CD4-positive, alpha-beta T cell (primary cell): ENCODE results near the gene TRABD2B. TPM values are rescaled to one million over a fixed set of nuclear protein-coding genes. Genes with fewer than 3 reads are reported as not detected.

Source experiments
- ATAC-seq: fragments of 200-7000 bp; cut with Tn5 transposase; one replicate; pipeline ENCODE4 v1.10.0; 2022; ENCODE audit warnings: mild to moderate bottlenecking; ENCODE audit not compliant: poor library complexity
- CTCF ChIA-PET: fragments of 350-600 bp; sonication (Branson Sonifier 250); formaldehyde crosslinking; loops from one replicate; lab custom pipeline; 2021; ENCODE audit warnings: antibody characterized with exemption, inconsistent platforms; lab: Charles Lee
- POLR2A ChIA-PET: fragments of 350-600 bp; sonication (Branson Sonifier 250); formaldehyde crosslinking; loops from one replicate; lab custom pipeline; 2021; ENCODE audit warnings: antibody characterized with exemption, inconsistent platforms; lab: Charles Lee
- DNase-seq, 14 experiments: peaks; one replicate each; pipeline ENCODE4 v3.0.0-alpha.2; 2013 to 2020; ENCODE audit warnings: mixed read lengths in 2 of 14
- H3K27ac ChIP-seq, 2 donors: one replicate each; pipeline versions ENCODE4 v1.5.1 to v1.7.0; 2013; ENCODE audit warnings: low read length in 2 of 2, low read depth in 1 of 2, mild to moderate bottlenecking in 1 of 2
- H3K27me3 ChIP-seq, 2 experiments: 1 replicate in 1 of 2; 2 replicates in 1 of 2; pipeline versions ENCODE4 v1.6.1 to v1.7.0; 2013; ENCODE audit warnings: low read length in 2 of 2, control low read depth in 1 of 2, mild to moderate bottlenecking in 1 of 2, moderate library complexity in 1 of 2; ENCODE audit not compliant: insufficient read depth in 2 of 2, control insufficient read depth in 1 of 2
- H3K36me3 ChIP-seq: one replicate; pipeline ENCODE4 v1.6.1; 2013; ENCODE audit warnings: low read length, control low read depth; ENCODE audit not compliant: insufficient read depth
- H3K4me1 ChIP-seq: one replicate; pipeline ENCODE4 v1.6.1; 2013; ENCODE audit warnings: low read length, control low read depth; ENCODE audit not compliant: insufficient read depth
- H3K4me3 ChIP-seq: one replicate; pipeline ENCODE4 v1.5.1; 2013; ENCODE audit warnings: mild to moderate bottlenecking, low read length, moderate library complexity
- H3K9me3 ChIP-seq, 2 experiments: 1 replicate in 1 of 2; 2 replicates in 1 of 2; pipeline versions ENCODE4 v1.6.1 to v1.7.0; 2013; ENCODE audit warnings: low read length in 2 of 2, mild to moderate bottlenecking in 2 of 2, control low read depth in 1 of 2, moderate library complexity in 1 of 2; ENCODE audit not compliant: control insufficient read depth in 1 of 2, insufficient read depth in 1 of 2
- H3K27ac Mint-ChIP-seq: one replicate; pipeline ENCODE4 v1.8.0; 2020; ENCODE audit warnings: mixed read lengths
- H3K27me3 Mint-ChIP-seq: one replicate; pipeline ENCODE4 v1.8.0; 2021; ENCODE audit warnings: mixed read lengths
- H3K36me3 Mint-ChIP-seq: one replicate; pipeline ENCODE4 v1.8.0; 2021; ENCODE audit warnings: low read depth, mixed read lengths
- H3K4me1 Mint-ChIP-seq: one replicate; pipeline ENCODE4 v1.8.0; 2021; ENCODE audit warnings: low read depth, mixed read lengths
- H3K4me3 Mint-ChIP-seq: one replicate; pipeline ENCODE4 v1.8.0; 2020; ENCODE audit warnings: mild to moderate bottlenecking, mixed read lengths
- H3K9me3 Mint-ChIP-seq: one replicate; pipeline ENCODE4 v1.8.0; 2020; ENCODE audit warnings: mixed read lengths
- intact Hi-C, 2 experiments: fragments of 100-400 bp; cut with DNase I in 1 of 2; cut with micrococcal nuclease in 1 of 2; formaldehyde crosslinking; loops; one replicate each; pipeline versions ENCODE4 v1.15.1 to v1.9.0; 2023 to 2025; cut with DNase I, micrococcal nuclease
- total RNA-seq, 174 experiments: library from RNA in 2 of 174; stranded (reverse) in 2 of 174; gene quantifications; one replicate each; pipeline ENCODE4 v1.2.3 and lab custom pipeline; 2021 to 2026
- TF ChIP-seq, protein P1 (sequence below): fragments of 200-600 bp; IDR thresholded peaks from one replicate; pipeline ENCODE4 v1.8.0; 2022; ENCODE audit warnings: antibody characterized with exemption, mild to moderate bottlenecking

Gene TRABD2B
- total RNA-seq, 2 experiments from 2014 or later = not detected

DNA sequence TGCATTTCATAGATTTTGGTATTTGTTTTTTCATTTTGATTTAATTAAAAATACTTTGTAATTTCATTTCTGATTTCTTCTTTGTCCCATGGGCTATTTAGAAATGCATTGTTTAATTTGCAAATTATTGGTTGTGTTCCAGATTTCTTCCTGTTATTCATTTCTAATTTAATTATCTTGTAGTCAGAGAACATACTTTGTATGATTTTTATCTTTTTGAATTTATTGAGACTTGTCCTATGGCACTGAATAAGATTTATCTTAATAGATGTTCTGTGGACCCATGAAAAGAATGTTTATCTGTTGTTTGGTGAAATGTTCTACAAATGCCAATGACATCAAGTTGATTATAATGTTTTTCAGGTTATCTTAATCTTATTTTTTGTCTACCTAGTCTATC lies 16.1 kb upstream of the TRABD2B start:
- H3K36me3 ChIP-seq = no peaks in the 10 kb centered on the region
- ChIA-PET POLR2A (no interaction called here), CTCF (no interaction called here)
- Mint-ChIP-seq H3K36me3 (no peaks in the 10 kb centered on the region), H3K27me3 (peaks cover 41% of the 10 kb centered on the region), H3K27ac (no peak overlapping the region), H3K4me1 (no peaks in the 10 kb centered on the region), H3K4me3 (no peak overlapping the region), H3K9me3 (no peaks in the 10 kb centered on the region)
- H3K4me1 ChIP-seq = no peaks in the 10 kb centered on the region
- no peak for ATAC-seq
- H3K9me3 ChIP-seq = no peaks in the 10 kb centered on the region
- TF ChIP-seq, protein P1, sequence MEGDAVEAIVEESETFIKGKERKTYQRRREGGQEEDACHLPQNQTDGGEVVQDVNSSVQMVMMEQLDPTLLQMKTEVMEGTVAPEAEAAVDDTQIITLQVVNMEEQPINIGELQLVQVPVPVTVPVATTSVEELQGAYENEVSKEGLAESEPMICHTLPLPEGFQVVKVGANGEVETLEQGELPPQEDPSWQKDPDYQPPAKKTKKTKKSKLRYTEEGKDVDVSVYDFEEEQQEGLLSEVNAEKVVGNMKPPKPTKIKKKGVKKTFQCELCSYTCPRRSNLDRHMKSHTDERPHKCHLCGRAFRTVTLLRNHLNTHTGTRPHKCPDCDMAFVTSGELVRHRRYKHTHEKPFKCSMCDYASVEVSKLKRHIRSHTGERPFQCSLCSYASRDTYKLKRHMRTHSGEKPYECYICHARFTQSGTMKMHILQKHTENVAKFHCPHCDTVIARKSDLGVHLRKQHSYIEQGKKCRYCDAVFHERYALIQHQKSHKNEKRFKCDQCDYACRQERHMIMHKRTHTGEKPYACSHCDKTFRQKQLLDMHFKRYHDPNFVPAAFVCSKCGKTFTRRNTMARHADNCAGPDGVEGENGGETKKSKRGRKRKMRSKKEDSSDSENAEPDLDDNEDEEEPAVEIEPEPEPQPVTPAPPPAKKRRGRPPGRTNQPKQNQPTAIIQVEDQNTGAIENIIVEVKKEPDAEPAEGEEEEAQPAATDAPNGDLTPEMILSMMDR = no peak
- DNase-seq = no peak
- no peak overlapping the region for H3K4me3 ChIP-seq
- H3K27me3 ChIP-seq = peaks cover 7 to 8% of the 10 kb centered on the region in 2 experiments
- intact Hi-C loops = no loop called here
- no peak overlapping the region for H3K27ac ChIP-seq

DNA sequence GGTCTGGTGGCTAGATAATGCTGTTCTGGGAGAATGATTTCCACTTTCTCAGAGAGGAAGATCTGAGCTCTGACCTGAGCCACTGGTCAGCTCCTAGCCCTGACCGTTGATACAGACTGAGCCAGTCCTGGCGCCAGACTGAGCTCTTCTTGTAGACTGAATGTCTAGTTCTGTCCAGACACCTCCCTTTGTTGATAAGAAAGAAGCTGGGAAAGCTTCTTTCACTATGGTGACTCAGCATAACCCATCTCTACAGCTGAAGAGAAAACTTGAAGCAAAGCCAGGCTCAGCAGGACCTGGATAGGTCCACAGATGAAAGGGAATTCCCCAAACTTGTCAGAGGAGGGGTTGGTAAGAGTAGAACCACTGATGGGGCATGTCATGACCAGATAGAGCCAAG lies 9.9 kb upstream of the TRABD2B start:
- Mint-ChIP-seq H3K4me1 (no peaks in the 10 kb centered on the region), H3K27ac (no peak overlapping the region), H3K27me3 (peaks cover 6% of the 10 kb centered on the region), H3K4me3 (no peak overlapping the region), H3K36me3 (no peaks in the 10 kb centered on the region), H3K9me3 (no peaks in the 10 kb centered on the region)
- no peaks in the 10 kb centered on the region for H3K36me3 ChIP-seq
- H3K9me3 ChIP-seq = no peaks in the 10 kb centered on the region
- H3K27me3 ChIP-seq = peaks cover 2 to 7% of the 10 kb centered on the region in 2 experiments
- no peak for ATAC-seq
- no peak for DNase-seq
- ChIA-PET CTCF (interaction anchor here (1.8 kb wide), 1 partner anchor 9 kb away, joined by 5 read pairs; the partner anchor contains the start of gene TRABD2B), POLR2A (no interaction called here)
- H3K27ac ChIP-seq = no peak overlapping the region
- no peak overlapping the region for H3K4me3 ChIP-seq
- TF ChIP-seq, protein P1 = no peak
- intact Hi-C loops = no loop called here
- H3K4me1 ChIP-seq = no peaks in the 10 kb centered on the region

DNA sequence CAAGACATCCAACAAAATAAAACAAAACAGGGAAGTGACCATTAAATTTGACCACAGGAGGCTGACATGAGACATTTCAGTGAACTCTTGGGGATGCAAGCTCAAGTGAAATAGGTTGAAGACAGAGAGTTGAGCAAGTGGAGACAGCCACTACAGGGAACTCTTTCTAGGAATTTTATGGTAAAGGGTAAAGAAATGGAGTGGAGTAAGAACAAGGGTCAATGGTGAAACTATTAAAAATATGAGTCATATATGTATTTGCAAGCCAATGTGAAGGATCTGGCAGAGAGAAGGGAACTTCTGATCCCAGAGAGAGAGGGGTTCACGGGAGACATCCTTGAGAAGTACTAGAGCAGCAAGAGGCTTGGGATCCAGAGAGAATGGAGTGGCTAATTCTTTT lies 9.1 kb upstream of the TRABD2B start:
- H3K27me3 ChIP-seq = peaks cover 3 to 4% of the 10 kb centered on the region in 2 experiments
- Mint-ChIP-seq H3K27me3 (peaks cover 10% of the 10 kb centered on the region), H3K9me3 (no peaks in the 10 kb centered on the region), H3K36me3 (no peaks in the 10 kb centered on the region), H3K4me3 (no peak overlapping the region), H3K27ac (no peak overlapping the region), H3K4me1 (no peaks in the 10 kb centered on the region)
- H3K36me3 ChIP-seq = no peaks in the 10 kb centered on the region
- no peak for DNase-seq
- H3K27ac ChIP-seq = no peak overlapping the region
- no peaks in the 10 kb centered on the region for H3K4me1 ChIP-seq
- no peak overlapping the region for H3K4me3 ChIP-seq
- intact Hi-C loops = no loop called here
- ATAC-seq = no peak
- TF ChIP-seq, protein P1 = no peak
- CTCF ChIA-PET = no interaction called here
- H3K9me3 ChIP-seq = no peaks in the 10 kb centered on the region
- POLR2A ChIA-PET = no interaction called here
